ENCODE results near the gene MYO3B. TPM values are rescaled to one million over a fixed set of nuclear protein-coding genes. Genes with fewer than 3 reads are reported as not detected.

Gene MYO3B
- total RNA-seq, 2 donors from 2014 or later = 2.0 to 4.7 TPM

- no peaks in the 10 kb centered on the region for H3K4me1 ChIP-seq
- H3K9me3 ChIP-seq = no peaks in the 10 kb centered on the region
- 51 to 78% methylated on average over 5 to 6 of the region's 6 CpGs for WGBS, 2 donors
- ATAC-seq (no peak), DNase-seq (no peak)
- no peak overlapping the region for H3K27ac ChIP-seq
- H3K36me3 ChIP-seq (replicated peaks in 1 of 2; ENCODE audit: insufficient read depth in 1 of 2, low read depth in 2 of 2) = no peaks in the 10 kb centered on the region
- intact Hi-C loops (cut with DNase I) = no loop called here
- no peaks in the 10 kb centered on the region for H3K27me3 ChIP-seq
- TF ChIP-seq POLR2A (IDR thresholded peaks at IDR 0.05) = no peak
- no peak for TF ChIP-seq CTCF (IDR thresholded peaks at IDR 0.05)
- H3K4me3 ChIP-seq = no peak overlapping the region
These were observed 75.8 kb downstream of the MYO3B start for GRCh38 chr2:170253721-170254230.

- 74 to 76% methylated on average over 6 to 7 of the region's 7 CpGs for WGBS, 2 donors
- H3K27ac ChIP-seq = no peak overlapping the region
- no peak for DNase-seq
These were observed 76.4 kb downstream of the MYO3B start for GRCh38 chr2:170254293-170254732.

GRCh38 chr2:170255137-170255536 is 77.2 kb downstream of the MYO3B start:
- Histone ChIP-seq H3K4me1 (no peaks in the 10 kb centered on the region), H3K4me3 (no peak overlapping the region), H3K27me3 (no peaks in the 10 kb centered on the region), H3K9me3 (no peaks in the 10 kb centered on the region), H3K36me3 (replicated peaks in 1 of 2; ENCODE audit: insufficient read depth in 1 of 2, low read depth in 2 of 2) (no peaks in the 10 kb centered on the region), H3K27ac (no peak overlapping the region)
- intact Hi-C loops (cut with DNase I) = no loop called here
- DNase-seq = no peak
- ATAC-seq = no peak
- WGBS, 2 donors = 61 to 67% methylated on average over 3 of the region's 3 CpGs
- no peak for TF ChIP-seq CTCF (IDR thresholded peaks at IDR 0.05)
- no peak for TF ChIP-seq POLR2A (IDR thresholded peaks at IDR 0.05)

More at GRCh38 chr2:170254293-170254732, 76.4 kb downstream of the MYO3B start:
- ATAC-seq = no peak
- no peaks in the 10 kb centered on the region for H3K27me3 ChIP-seq
- H3K9me3 ChIP-seq = no peaks in the 10 kb centered on the region
- H3K4me1 ChIP-seq = no peaks in the 10 kb centered on the region
- H3K36me3 ChIP-seq (replicated peaks in 1 of 2; ENCODE audit: insufficient read depth in 1 of 2, low read depth in 2 of 2) = no peaks in the 10 kb centered on the region
- TF ChIP-seq CTCF (IDR thresholded peaks at IDR 0.05) = no peak
- no peak for TF ChIP-seq POLR2A (IDR thresholded peaks at IDR 0.05)
- no peak overlapping the region for H3K4me3 ChIP-seq
- intact Hi-C loops (cut with DNase I) = no loop called here

GRCh38 chr2:170255971-170256370 is 78.0 kb downstream of the MYO3B start:
- H3K27me3 ChIP-seq = no peaks in the 10 kb centered on the region
- intact Hi-C loops (cut with DNase I) = no loop called here
- H3K4me3 ChIP-seq = no peak overlapping the region
- no peaks in the 10 kb centered on the region for H3K4me1 ChIP-seq
- TF ChIP-seq POLR2A (IDR thresholded peaks at IDR 0.05) (no peak), CTCF (IDR thresholded peaks at IDR 0.05) (no peak)
- no peak overlapping the region for H3K27ac ChIP-seq
- no peaks in the 10 kb centered on the region for H3K9me3 ChIP-seq
- 21 to 28% methylated on average over 1 of the region's 1 CpG for WGBS, 2 donors
- H3K36me3 ChIP-seq (replicated peaks in 1 of 2; ENCODE audit: insufficient read depth in 1 of 2, low read depth in 2 of 2) = no peaks in the 10 kb centered on the region
- DNase-seq (no peak), ATAC-seq (no peak)

GRCh38 chr2:170258382-170258781 is 80.4 kb downstream of the MYO3B start:
- no peak for ATAC-seq
- Histone ChIP-seq H3K9me3 (no peaks in the 10 kb centered on the region), H3K4me3 (no peak overlapping the region), H3K27me3 (no peaks in the 10 kb centered on the region), H3K4me1 (no peaks in the 10 kb centered on the region), H3K27ac (no peak overlapping the region), H3K36me3 (replicated peaks in 1 of 2; ENCODE audit: insufficient read depth in 1 of 2, low read depth in 2 of 2) (no peaks in the 10 kb centered on the region)
- no peak for DNase-seq
- WGBS, 2 donors = 50 to 61% methylated on average over 3 of the region's 3 CpGs
- TF ChIP-seq CTCF (IDR thresholded peaks at IDR 0.05) (no peak), POLR2A (IDR thresholded peaks at IDR 0.05) (no peak)
- intact Hi-C loops (cut with DNase I) = no loop called here

Data from body of pancreas (tissue), 4 donors.